HG03103 (cell line): ENCODE results near the gene GORASP2.

Source experiments
- ATAC-seq: cut with Tn5 transposase; IDR thresholded peaks from one replicate; pipeline ENCODE4 v1.9.1; 2021; ENCODE audit warnings: low read depth; ENCODE audit not compliant: unreplicated experiment

Gene GORASP2

DNA sequence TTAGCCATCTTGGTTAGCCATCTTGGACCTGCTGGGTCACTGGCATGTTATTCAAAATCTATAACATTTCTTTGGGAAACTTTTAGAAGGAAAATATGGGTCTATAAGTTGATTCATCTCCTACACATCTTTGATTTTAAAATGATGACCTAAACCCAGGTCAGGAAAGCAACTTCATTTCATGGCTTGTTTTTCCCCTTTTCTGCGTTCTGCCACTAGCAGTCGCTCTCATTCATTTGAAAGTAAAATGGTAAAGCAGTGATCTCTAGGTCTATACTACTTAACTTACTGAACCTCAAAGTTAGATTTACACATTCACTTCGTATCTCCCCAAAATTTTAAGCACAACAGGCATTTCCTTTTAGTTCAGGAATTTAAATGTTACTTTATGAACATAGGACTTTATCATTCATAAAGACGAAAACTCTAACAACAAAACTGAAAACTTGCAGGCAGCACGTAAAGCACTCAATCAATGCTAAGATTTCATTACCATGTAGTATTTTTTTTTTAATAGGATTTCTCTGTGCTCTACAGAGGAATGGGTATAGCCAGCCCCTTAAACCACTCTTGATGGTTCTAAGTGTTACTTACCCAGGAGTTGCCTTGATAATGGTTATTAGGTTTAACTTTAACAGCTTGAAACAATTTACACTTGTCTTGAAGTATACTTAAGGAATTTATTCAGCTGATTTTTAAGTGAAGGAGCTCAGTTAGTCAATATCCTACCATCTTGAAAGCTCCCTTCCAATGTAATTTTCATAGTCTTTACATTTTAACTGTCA is 62.5 kb downstream of the GORASP2 start:
- ATAC-seq, result no peak

DNA sequence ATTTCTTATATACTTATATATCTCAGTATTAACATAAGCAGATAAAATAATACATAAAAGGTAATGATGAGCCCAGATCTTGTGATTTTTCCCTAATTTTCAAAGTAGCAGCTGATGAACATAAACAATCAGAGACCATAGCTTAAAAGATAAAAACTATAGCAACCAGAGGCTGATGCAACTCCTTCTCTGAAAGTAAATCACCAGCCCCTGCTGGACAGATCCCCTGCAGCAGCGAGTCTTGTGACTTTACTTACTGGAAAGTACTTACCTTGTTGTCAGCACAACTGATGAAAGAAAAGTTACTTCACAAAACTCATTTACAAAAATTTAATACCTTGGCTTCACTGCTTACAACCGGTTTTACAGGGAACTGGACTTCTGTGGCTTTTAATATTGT is 67.3 kb downstream of the GORASP2 start:
- ATAC-seq, result no peak

DNA sequence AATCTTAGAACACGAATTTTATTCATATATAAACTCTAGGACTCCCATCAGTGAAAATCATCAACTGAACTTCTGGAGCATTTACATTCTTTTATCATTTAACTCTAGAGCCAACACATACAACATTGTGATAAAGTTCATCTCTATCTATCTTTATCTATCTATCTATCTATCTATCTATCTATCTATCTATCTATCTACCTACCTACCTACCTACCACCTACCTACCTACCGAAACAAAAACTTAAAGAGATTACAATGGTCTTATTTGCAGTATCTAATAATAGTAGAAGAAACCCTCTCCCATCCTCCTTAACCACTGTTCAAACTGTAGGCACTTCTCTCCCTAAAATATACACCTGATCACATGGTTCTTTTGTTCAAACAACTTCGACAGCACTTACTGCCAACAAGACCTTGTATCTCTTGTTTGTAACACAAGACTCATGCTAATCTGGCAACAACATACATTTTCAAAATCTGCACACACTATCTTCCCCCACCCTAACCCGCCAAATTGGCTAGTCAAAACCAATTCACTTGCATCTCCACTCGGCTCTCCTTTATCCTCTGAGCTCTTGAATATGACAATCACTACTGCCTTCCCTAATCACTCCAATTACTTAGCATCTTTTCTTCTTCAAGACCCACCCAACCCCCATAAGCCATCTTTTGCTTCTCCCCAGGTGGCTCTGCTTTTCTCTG is 69.0 kb downstream of the GORASP2 start:
- no peak for ATAC-seq

DNA sequence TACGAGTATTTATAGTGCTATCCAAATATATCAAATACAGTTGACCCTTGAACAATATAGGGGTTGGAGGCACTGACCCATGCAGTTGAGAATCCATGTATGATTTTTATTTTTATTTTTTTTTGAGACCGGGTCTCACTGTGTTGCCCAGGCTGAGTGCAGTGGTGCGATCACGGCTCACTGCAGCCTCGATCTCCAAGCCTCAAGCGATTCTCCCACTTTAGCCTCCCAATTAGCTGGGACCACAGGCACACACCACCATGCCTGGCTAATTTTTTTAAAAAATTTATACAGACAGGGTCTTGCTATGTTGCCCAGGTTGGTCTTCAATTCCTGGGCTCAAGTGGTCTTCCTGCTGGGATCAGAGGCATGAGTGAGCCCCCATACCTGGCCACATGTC is 70.6 kb downstream of the GORASP2 start:
- ATAC-seq, result no peak

DNA sequence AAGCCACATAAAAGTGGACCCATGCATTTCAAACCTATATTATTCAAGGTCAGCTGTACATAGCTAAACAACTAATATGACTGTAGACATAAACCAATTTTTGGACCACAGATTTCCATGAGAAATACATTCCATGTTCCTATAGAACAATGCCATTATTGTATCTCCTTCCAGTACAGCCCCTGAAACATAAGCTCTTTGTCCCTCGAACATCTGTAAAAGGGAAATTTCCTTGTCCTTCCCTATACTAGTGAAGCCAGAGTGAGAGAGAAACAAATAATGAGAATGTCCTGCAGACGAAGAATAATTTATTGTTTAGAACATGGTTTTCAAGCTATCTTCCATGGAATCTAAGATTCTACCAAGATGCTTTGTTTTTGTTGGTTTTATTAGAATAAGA is 75.3 kb downstream of the GORASP2 start:
- ATAC-seq, result no peak

DNA sequence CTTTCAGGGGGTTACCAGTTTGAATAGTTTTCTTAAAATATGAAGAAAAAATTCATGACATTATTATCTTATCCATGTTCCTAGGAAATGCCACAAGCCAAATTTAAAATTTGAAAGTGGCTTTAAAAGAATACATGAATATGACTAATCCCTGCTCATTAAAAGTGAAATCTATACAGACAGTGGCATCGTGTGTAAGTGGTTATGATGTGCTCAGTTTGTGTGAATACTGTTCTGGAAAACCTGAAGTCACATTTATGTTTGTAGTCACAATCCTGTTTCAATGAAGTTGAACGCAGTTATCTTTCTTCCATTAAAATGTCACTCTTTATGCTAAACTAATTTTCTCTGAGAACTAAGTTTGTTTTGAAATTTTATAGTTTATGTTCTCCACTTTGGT is 75.8 kb downstream of the GORASP2 start:
- no peak for ATAC-seq

DNA sequence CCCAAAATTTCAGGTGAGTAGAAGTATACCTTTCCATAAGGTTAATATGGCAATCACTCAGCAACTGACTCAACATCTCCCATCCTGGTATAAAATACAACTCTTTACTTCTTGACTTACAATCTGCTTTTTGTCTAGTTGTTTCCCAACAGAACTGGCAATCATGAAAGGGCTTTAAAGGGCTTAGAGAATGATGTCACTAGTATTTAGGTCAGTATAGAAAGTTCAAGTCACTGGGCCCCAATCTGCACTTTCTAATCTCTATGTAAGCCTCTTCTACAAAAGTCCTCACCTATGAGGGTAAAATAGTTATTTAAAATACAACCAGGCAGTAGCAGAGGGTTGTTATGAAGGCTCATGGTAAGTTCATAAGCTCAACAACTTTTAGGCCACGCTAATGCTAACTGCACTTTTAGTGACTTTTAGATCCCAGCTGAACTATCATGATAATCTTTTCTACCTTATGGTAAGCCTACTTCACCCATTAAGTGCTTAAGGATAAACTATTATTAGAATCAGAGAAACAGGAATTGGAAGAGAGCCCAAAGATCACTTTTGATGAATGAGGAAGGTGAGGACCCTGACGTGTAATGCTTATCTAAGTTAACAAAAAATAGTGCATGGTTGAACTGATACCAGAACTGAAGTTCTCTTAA is 79.6 kb downstream of the GORASP2 start:
- no peak for ATAC-seq

DNA sequence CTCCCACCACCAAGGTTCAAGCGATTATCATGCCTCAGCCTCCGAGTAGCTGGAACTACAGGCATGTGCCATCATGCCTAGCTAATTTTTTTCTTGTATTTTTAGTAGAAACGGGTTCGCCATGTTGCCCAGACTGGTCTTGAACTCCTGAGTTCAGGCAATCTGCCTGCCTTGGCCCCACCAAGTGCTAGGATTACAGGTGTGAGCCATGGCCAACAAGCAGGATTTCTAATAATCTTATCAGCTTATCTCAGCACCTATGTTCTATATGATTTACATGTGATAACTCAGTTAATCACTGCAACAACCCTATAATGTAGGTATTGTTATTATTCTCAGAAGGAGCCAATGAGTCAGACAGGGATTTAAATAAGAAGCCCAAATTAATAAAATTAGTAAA is 80.3 kb downstream of the GORASP2 start:
- ATAC-seq, result no peak

DNA sequence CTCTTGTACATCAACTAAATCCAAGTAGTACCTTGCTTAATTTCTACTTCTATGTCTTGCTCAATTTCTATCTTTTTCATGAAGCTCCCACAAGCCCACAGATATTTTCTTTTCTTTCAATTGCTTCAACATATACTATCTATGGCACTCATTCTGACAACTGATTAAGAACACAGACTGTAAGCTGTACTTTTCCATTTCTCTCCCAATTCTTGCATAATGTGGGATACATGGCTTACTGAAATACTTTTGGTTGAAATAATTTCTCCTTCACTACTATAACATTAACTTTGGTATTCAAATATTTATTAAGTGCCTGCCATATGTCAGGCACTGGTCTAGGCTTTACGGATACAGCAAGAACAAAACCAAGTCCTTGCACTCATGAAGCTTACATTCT is 84.8 kb downstream of the GORASP2 start:
- no peak for ATAC-seq

DNA sequence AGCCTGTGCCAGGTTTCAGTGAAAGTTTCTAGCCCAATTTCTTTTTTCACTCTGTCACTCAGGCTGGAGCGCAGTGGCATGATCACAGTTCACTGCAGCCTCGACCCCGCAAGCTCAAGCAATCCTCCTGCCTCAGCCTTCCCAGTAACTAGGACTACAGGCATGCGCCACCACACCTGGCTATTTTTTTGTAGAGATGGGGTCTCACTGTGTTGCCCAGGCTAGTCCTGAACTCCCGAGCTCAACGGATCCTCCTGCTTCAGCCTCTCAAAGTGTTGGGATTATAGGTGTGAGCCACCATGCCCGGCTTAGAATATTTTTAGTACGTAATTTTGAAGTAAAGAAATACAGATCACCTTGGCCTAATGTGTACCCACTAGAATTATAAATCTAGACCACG is 87.1 kb downstream of the GORASP2 start:
- ATAC-seq, result no peak
